ENCODE measurements around the gene CASP4.
"Not testable (repeated sequence)": the region's sequence is repeated elsewhere in the genome, so short reads cannot be mapped to it uniquely, and the experiment has no call there.

Gene CASP4

GRCh38 chr11:104968355-104968855 lies at the start of gene CASP4:
TSS of gene CASP4 (minus strand) at chr11:104968574. CDS start at chr11:104968525, 49 bp downstream.
- peak; percentile 86 for DNase-seq (ENCODE audit: low read depth)

DNA sequence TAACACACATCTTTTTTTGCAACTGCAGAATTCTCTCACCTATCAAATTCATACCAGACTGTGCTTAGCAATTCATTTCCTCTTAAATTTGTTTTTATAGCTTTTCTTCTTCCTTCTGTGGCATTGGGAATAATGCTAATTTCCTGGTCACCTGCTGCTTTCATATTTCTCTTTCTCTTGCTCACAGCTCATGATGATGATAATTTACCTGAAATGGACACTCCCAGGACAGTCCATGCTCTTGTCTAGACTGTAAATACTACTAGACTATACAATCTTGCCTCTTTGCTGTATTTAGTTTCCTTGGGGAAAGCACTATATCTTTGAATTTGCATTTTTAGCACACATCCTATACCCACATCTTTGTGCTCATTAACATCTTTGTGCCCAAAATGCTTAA lies 39.1 kb upstream of the CASP4 start:
- DNase-seq (ENCODE audit: low read depth), result no peak

DNA sequence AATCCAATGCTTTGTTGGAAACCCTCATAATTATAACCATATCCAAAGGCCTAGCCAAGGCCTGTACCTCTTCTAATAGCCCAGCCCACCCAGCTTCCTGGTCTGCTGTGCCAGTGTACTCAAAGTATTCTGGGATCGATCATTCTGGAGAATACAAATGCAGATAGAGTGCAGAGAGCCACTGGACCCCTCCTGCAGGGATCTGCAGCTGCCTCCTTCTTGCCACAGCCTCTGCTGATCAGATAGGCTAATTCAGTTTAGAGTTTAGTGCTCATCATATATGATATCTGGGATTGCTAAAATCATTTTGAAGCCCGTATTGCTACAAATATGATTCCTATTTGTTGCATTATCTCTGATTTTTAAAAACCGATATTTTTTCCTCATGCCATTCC lies 37.1 kb upstream of the CASP4 start:
- DNase-seq (ENCODE audit: low read depth), result no peak

GRCh38 chr11:105004021-105004420 lies 35.6 kb upstream of the CASP4 start:
- no peak for DNase-seq (ENCODE audit: low read depth)

DNA sequence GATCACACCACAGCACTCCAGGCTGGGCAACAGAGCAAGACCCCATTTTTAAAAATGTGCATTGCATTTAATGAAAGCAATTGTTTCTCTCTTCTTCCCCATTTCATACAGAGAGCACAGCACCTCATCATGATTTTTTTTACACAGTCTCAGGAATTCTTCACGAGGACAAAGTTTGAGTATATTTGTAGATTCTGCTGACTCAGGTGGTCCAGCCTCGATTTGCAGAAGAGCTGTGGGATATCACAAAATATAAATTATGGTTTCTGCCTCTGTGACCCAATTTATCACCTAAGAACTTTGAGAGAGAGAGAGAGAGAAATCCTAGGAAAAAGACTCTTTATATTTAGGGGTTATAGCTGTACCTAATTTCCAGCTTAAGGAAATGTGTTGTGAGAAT lies 34.8 kb upstream of the CASP4 start:
- no peak for DNase-seq (ENCODE audit: low read depth)

GRCh38 chr11:105000797-105001196 lies 32.4 kb upstream of the CASP4 start:
- peak; percentile 15 for DNase-seq (ENCODE audit: low read depth)

DNA sequence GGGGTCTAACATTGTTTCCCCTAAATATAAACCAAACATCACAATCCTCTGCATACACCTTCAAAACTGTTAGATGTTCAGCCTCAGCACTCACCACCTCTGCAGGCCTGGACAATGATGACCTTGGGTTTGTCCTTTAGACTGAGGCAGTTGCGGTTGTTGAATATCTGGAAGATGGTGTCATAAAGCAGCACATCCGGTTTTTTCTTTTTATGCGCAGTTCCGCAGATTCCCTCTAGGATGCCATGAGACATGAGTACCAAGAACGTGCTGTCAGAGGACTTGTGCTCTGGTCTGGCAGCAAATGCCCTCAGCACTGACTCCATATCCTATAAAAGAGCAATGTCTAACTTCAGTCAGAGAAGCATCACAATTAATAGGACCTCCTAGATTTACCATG lies 31.8 kb upstream of the CASP4 start:
- DNase-seq (ENCODE audit: low read depth), result peak; percentile 41

DNA sequence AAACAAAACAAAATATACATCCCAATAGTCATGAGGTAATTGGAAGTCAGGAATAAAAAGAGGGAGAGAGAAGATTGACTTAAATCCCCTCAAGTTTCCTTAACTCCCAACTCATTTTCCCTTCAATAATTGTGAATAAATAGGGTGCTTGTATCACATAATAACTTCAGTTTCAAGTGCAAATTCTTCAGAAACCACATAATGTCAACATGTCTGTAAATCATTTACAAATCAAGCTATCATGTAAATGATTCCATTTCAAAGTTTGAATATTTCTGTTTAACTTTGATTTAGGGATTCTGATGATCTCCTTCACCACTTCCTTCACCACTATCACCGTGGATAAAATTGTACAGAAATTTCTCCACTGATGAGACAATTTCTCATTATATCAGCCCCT lies 31.3 kb upstream of the CASP4 start:
- DNase-seq (ENCODE audit: low read depth), result no peak

DNA sequence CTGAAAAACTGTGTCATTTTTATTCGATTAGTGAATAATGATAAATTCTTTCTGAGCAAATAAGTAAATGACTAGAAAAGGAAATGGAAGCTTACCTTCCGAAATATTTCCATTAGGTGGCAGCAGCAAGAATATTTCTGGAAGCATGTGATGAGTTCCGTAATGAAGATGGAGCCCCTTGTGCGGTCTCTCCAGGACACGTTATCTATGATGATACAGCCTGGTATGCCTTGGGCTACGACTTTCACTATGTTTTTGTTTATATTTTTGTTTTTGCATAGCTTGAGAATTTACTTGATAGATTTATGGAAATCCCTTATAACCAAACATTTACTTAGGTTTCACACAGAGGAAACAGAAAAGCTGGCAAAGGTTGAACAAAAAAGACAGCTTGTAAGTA lies 28.9 kb upstream of the CASP4 start:
- DNase-seq (ENCODE audit: low read depth), result peak; percentile 3

GRCh38 chr11:104995001-104995408 lies 26.6 kb upstream of the CASP4 start:
- no peak for DNase-seq (ENCODE audit: low read depth)

DNA sequence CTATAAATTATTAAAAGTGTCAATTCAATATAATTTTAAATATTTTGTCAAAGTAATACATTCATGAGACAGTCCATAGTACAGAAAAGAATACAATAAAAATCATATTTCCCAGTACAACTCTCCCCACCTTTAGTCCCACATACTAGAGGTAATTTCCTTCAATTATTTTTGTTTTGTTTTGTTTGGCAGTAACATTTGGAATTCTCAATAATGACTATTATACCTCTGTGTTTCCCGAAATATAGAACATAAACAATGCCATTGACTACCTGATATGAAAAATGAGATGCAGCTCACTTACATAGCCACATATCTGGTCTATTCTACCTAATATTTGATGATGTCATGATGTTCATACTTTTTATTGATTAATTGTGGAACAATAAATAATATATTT lies 24.4 kb upstream of the CASP4 start:
- no peak for DNase-seq (ENCODE audit: low read depth)

- DNase-seq (ENCODE audit: low read depth), result no peak
These were observed 23.6 kb upstream of the CASP4 start for GRCh38 chr11:104991994-104992393.

DNA sequence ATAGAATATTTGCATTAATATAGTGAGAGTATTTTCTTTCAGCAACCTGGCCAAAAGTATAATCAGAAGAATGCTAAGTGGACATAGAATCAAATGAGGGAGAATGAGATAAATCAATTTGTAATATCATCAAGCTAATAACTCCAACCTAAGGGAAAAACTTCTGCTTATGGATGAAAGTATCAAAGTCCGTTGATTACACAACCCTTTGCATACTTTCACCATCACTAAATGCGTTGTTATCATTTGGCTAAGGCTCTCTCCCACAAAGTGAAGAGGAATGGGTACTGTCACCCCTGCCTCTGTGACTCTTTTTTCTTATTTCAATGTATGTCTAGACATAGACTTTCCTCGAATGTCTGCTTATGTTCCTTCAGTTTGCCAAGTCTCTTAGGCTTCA lies 16.4 kb upstream of the CASP4 start:
- no peak for DNase-seq (ENCODE audit: low read depth)

DNA sequence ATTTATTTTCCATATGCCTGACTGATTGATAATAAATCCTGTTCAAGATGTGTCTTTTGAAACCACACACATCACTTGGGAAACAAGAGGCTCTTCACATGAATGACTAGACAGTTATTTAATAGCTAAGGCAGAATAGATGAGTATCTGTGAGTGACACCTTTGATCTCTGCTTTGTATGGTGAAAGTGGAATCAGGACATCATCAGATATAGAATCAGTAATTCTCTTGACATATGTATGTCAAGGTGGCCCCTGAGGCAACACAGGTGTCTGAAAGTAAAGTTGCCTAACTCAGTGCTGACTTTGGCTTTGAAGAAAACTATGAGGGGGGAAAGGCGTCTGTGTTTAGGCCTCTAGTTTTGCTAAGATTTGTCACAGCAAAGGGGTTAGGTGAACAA lies 11.5 kb upstream of the CASP4 start:
- DNase-seq (ENCODE audit: low read depth), result no peak

GRCh38 chr11:104973616-104974015 lies 5.2 kb upstream of the CASP4 start:
- no peak for DNase-seq (ENCODE audit: low read depth)

GRCh38 chr11:104972924-104973323 lies 4.5 kb upstream of the CASP4 start:
- not testable (repeated sequence) for DNase-seq (ENCODE audit: low read depth)

- no peak for DNase-seq (ENCODE audit: low read depth)
These were observed 2.4 kb upstream of the CASP4 start for GRCh38 chr11:104970756-104971155.

- DNase-seq (ENCODE audit: low read depth), result peak; percentile 19
These were observed 742 bp upstream of the CASP4 start for GRCh38 chr11:104968856-104969776.

- DNase-seq (ENCODE audit: low read depth), result peak; percentile 69
These were observed 630 bp downstream of the CASP4 start for GRCh38 chr11:104967534-104968354.

- no peak for DNase-seq (ENCODE audit: low read depth)
These were observed 2.6 kb downstream of the CASP4 start for GRCh38 chr11:104965735-104966134.

DNA sequence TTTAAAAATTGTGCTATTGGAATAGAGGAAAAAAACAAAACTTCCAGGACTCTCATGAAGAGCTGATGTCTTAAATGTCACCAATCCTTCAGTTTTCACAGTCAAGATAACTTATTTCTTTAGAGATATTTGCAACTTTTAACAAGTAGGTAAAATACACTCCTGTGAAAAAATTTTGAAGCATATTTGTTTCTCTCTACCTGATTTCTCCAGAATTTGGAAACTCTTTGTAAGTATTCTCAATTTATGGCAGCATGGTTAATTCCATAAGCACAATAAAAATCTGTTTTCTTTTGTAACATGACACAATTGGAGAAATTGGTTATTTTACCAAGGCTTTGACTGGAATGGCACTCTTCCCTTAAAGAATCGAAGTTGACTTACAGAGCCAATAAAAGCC lies 4.1 kb downstream of the CASP4 start:
- no peak for DNase-seq (ENCODE audit: low read depth)

DNA sequence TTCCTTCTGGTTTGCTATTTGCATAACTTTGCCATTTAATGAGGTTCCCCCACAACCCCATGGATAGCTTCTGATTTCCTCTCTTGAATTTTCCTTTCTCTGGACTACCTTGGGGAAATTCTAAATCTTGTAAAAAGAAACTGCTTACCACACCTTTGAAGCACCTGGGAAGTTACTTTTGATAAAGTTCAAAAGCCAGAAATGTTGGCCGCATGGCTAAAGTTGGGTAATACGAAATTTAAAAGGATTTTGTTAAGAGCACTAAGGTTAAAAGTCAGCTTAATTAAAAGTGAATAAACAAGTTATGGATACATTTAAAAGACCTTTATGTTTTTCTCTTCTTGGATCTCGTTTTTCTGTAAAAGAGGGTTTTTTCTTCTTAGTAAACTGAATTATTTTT lies 5.5 kb downstream of the CASP4 start:
- no peak for DNase-seq (ENCODE audit: low read depth)

- no peak for DNase-seq (ENCODE audit: low read depth)
These were observed 11.1 kb downstream of the CASP4 start for GRCh38 chr11:104957280-104957679.
